Adrenal gland (tissue), 5 donors: ENCODE data around the gene ERV3-1.

Source experiments
- POLR2A ChIP-seq, 2 donors: fragments of 450-650 bp; IDR thresholded peaks; one replicate each; pipeline ENCODE4 v1.6.1; 2017; ENCODE audit warnings: antibody characterized with exemption in 2 of 2, mild to moderate bottlenecking in 2 of 2, moderate library complexity in 1 of 2
- TF ChIP-seq, protein P1 (sequence below), 6 experiments: fragments of 450-650 bp in 4 of 6; fragments of 200-600 bp in 2 of 6; sonication (generic) in 1 of 6; IDR thresholded peaks; 1 replicate in 5 of 6; 2 replicates in 1 of 6; pipeline versions ENCODE4 v1.5.1 to v1.8.0; 2016 to 2021; ENCODE audit warnings: antibody characterized with exemption in 6 of 6, mild to moderate bottlenecking in 2 of 6, moderate library complexity in 1 of 6
- donor health status: DM: no; HTN: no; CAD: no.

DNA sequence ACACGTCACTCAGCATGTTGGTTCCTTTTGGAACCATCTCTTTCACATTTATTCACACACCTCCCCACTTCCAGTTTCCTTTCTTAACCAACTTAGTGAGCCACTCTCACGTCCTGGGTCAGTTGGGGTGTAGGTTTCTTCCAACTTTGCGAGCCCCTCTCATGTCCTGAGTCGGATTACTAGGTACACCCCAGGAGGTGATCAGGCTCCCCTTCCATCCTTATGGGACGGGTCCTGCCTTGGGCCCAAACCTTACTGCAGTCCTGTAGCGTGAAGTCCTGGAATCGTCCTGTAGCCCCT, 7.7 kb downstream of the ERV3-1 start:
- TF ChIP-seq, protein P1, sequence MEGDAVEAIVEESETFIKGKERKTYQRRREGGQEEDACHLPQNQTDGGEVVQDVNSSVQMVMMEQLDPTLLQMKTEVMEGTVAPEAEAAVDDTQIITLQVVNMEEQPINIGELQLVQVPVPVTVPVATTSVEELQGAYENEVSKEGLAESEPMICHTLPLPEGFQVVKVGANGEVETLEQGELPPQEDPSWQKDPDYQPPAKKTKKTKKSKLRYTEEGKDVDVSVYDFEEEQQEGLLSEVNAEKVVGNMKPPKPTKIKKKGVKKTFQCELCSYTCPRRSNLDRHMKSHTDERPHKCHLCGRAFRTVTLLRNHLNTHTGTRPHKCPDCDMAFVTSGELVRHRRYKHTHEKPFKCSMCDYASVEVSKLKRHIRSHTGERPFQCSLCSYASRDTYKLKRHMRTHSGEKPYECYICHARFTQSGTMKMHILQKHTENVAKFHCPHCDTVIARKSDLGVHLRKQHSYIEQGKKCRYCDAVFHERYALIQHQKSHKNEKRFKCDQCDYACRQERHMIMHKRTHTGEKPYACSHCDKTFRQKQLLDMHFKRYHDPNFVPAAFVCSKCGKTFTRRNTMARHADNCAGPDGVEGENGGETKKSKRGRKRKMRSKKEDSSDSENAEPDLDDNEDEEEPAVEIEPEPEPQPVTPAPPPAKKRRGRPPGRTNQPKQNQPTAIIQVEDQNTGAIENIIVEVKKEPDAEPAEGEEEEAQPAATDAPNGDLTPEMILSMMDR (IDR thresholded peaks at IDR 0.05) = no peak
- no peak for TF ChIP-seq POLR2A (IDR thresholded peaks at IDR 0.05)
